SK-N-SH (cell line): ENCODE data around the gene IL10RB. TPM values are rescaled to one million over a fixed set of nuclear protein-coding genes. Genes with fewer than 3 reads are reported as not detected.

Experiments used
- CTCF ChIA-PET: fragments of 300-600, 350-600 bp; formaldehyde crosslinking; extraction: SDS; loops from one replicate; lab custom pipeline; 2021; lab: Yijun Ruan, JAX
- POLR2A ChIA-PET: fragments of 350-600 bp; sonication (Branson Sonifier 250); formaldehyde crosslinking; extraction: SDS; loops from one replicate; lab custom pipeline; 2020; ENCODE audit warnings: antibody characterized with exemption, inconsistent platforms; lab: Yijun Ruan, JAX
- DNase-seq: peaks from one replicate; pipeline ENCODE4 v3.0.0; 2012
- H2AFZ ChIP-seq: fragments of 200-600 bp; sonication (generic); 2 replicates; pipeline ENCODE4 v1.8.1; 2016; ENCODE audit warnings: antibody characterized with exemption, mild to moderate bottlenecking, low read depth
- H3F3A ChIP-seq: fragments of 200-600 bp; sonication (generic); replicated peaks from 2 replicates; pipeline ENCODE3; 2016; ENCODE audit warnings: antibody characterized with exemption, mild to moderate bottlenecking; ENCODE audit not compliant: insufficient read depth
- H3K27ac ChIP-seq, 2 experiments: fragments of 200-500 bp in 1 of 2; fragments of 200-600 bp in 1 of 2; sonication (Bioruptor generic) in 1 of 2; sonication (generic), shearing (Covaris generic) in 1 of 2; 2 replicates each; pipeline versions ENCODE4 v1.5.1 to v1.6.1; 2014 to 2016; ENCODE audit warnings: low read depth in 2 of 2, inconsistent platforms in 1 of 2, low read length in 1 of 2, mild to moderate bottlenecking in 1 of 2, mixed read lengths in 1 of 2
- H3K27me3 ChIP-seq: fragments of 200-600 bp; sonication (generic), shearing (Covaris generic); 2 replicates; pipeline ENCODE4 v1.6.1; 2016; ENCODE audit warnings: mixed run types; ENCODE audit not compliant: insufficient read depth
- H3K36me3 ChIP-seq, 2 experiments: fragments of 200-500 bp in 1 of 2; fragments of 200-600 bp in 1 of 2; sonication (Bioruptor generic) in 1 of 2; sonication (generic) in 1 of 2; replicated peaks in 1 of 2; 2 replicates each; pipeline versions ENCODE3 to v1.5.1; 2014 to 2016; ENCODE audit warnings: low read length in 1 of 2, mild to moderate bottlenecking in 1 of 2; ENCODE audit not compliant: insufficient read depth in 2 of 2, control insufficient read depth in 1 of 2
- H3K4me1 ChIP-seq, 2 experiments: fragments of 200-500 bp in 1 of 2; fragments of 200-600 bp in 1 of 2; sonication (Bioruptor generic) in 1 of 2; sonication (generic), shearing (Covaris generic) in 1 of 2; 2 replicates each; pipeline versions ENCODE4 v1.5.1 to v1.6.1; 2014 to 2016; ENCODE audit warnings: low read depth in 1 of 2, low read length in 1 of 2, mixed run types in 1 of 2; ENCODE audit not compliant: insufficient read depth in 2 of 2, control insufficient read depth in 1 of 2
- H3K4me2 ChIP-seq: fragments of 200-600 bp; sonication (generic), shearing (Covaris generic); 2 replicates; pipeline ENCODE4 v1.6.1; 2017; ENCODE audit warnings: mixed run types
- H3K4me3 ChIP-seq, 2 experiments: fragments of 200-500 bp in 1 of 2; fragments of 200-600 bp in 1 of 2; sonication (Bioruptor generic) in 1 of 2; sonication (generic), shearing (Covaris generic) in 1 of 2; 2 replicates each; pipeline versions ENCODE4 v1.5.1 to v1.8.1; 2014 to 2016; ENCODE audit warnings: low read depth in 2 of 2, inconsistent platforms in 1 of 2, low read length in 1 of 2, mild to moderate bottlenecking in 1 of 2, mixed read lengths in 1 of 2, moderate library complexity in 1 of 2
- H3K79me2 ChIP-seq: fragments of 200-600 bp; sonication (generic); 2 replicates; pipeline ENCODE4 v1.8.1; 2017; ENCODE audit warnings: mild to moderate bottlenecking; ENCODE audit not compliant: insufficient read depth
- H3K9ac ChIP-seq: fragments of 200-600 bp; sonication (generic); 2 replicates; pipeline ENCODE4 v1.6.1; 2017; ENCODE audit warnings: mixed run types
- H3K9me2 ChIP-seq: fragments of 200-600 bp; sonication (generic); 2 replicates; pipeline ENCODE4 v1.6.1; 2017; ENCODE audit warnings: mixed run types
- H3K9me3 ChIP-seq: fragments of 200-600 bp; sonication (generic); 2 replicates; pipeline ENCODE4 v1.6.1; 2017; ENCODE audit warnings: mixed run types, mild to moderate bottlenecking, moderate library complexity
- H4K20me1 ChIP-seq: fragments of 200-600 bp; sonication (generic); 2 replicates; pipeline ENCODE4 v1.6.1; 2017; ENCODE audit warnings: mild to moderate bottlenecking, mixed run types; ENCODE audit not compliant: insufficient read depth
- ELF1 ChIP-seq: IDR thresholded peaks from 2 replicates; pipeline ENCODE4 v1.4.0; 2012
- EP300 ChIP-seq, 2 experiments: IDR thresholded peaks; 2 replicates each; pipeline versions ENCODE4 v1.4.0 to v1.6.1; 2012; ENCODE audit warnings: borderline replicate concordance in 1 of 2, low read depth in 1 of 2, low read length in 1 of 2
- EZH2phosphoT487 ChIP-seq: fragments of 200-600 bp; sonication (generic); IDR thresholded peaks from 2 replicates; pipeline ENCODE4 v1.6.1; 2017; ENCODE audit warnings: low read depth, mixed run types, mild to moderate bottlenecking, antibody characterized with exemption, moderate library complexity, borderline replicate concordance
- FOSL2 ChIP-seq: IDR thresholded peaks from 2 replicates; pipeline ENCODE4 v1.4.0; 2012; ENCODE audit warnings: low read depth, mild to moderate bottlenecking, moderate library complexity, borderline replicate concordance
- FOXJ3 ChIP-seq: sonication (generic); formaldehyde crosslinking; IDR thresholded peaks from 2 replicates; pipeline ENCODE4 v1.5.1; 2020; ENCODE audit warnings: mild to moderate bottlenecking, missing genetic modification reagents
- FOXM1 ChIP-seq: IDR thresholded peaks from 2 replicates; pipeline ENCODE4 v1.4.0; 2012; ENCODE audit warnings: low read depth, mild to moderate bottlenecking
- GATA2 ChIP-seq: sonication (generic); formaldehyde crosslinking; IDR thresholded peaks from 2 replicates; pipeline ENCODE4 v1.5.0; 2020; ENCODE audit warnings: mild to moderate bottlenecking, missing genetic modification reagents
- JUND ChIP-seq: IDR thresholded peaks from 2 replicates; pipeline ENCODE4 v1.4.0; 2012
- MEF2A ChIP-seq: IDR thresholded peaks from 2 replicates; pipeline ENCODE4 v1.4.0; 2012; ENCODE audit warnings: low read depth, borderline replicate concordance
- NFIC ChIP-seq: IDR thresholded peaks from 2 replicates; pipeline ENCODE4 v1.4.0; 2012; ENCODE audit warnings: borderline replicate concordance
- NRF1 ChIP-seq: IDR thresholded peaks from 2 replicates; pipeline ENCODE4 v1.6.1; 2012; ENCODE audit warnings: low read depth, mild to moderate bottlenecking, low read length
- RCOR1 ChIP-seq: fragments of 150-350 bp; IDR thresholded peaks from 2 replicates; pipeline ENCODE4 v1.6.1; 2017; ENCODE audit warnings: antibody characterized with exemption, low read length
- RFX5 ChIP-seq: IDR thresholded peaks from 2 replicates; pipeline ENCODE4 v1.6.1; 2012; ENCODE audit warnings: mild to moderate bottlenecking, improper control_type of control experiment, low read length
- SMC3 ChIP-seq: IDR thresholded peaks from 2 replicates; pipeline ENCODE4 v1.6.1; 2012; ENCODE audit warnings: low read depth, low read length, improper control_type of control experiment
- TAF1 ChIP-seq: IDR thresholded peaks from 2 replicates; pipeline ENCODE4 v1.6.1; 2012; ENCODE audit warnings: low read depth, mild to moderate bottlenecking, low read length, moderate library complexity, borderline replicate concordance
- TCF12 ChIP-seq: IDR thresholded peaks from 2 replicates; pipeline ENCODE4 v1.4.0; 2012
- TEAD4 ChIP-seq: IDR thresholded peaks from 2 replicates; pipeline ENCODE4 v1.4.0; 2012; ENCODE audit warnings: mild to moderate bottlenecking, borderline replicate concordance; ENCODE audit not compliant: insufficient read depth
- USF1 ChIP-seq: IDR thresholded peaks from 2 replicates; pipeline ENCODE4 v1.4.0; 2012; ENCODE audit warnings: low read depth, borderline replicate concordance
- USF2 ChIP-seq: fragments of 150-350 bp; IDR thresholded peaks from 2 replicates; pipeline ENCODE4 v1.6.1; 2017; ENCODE audit warnings: antibody characterized with exemption, low read length, low read depth, borderline replicate concordance
- YY1 ChIP-seq: IDR thresholded peaks from 2 replicates; pipeline ENCODE4 v1.4.0; 2012; ENCODE audit warnings: low read depth, mild to moderate bottlenecking
- WGBS: methylation state at CpG from one replicate; pipeline ENCODE4 v1.1.6; 2017; ENCODE audit warnings: low lambda C conversion rate; 5-methylcytosine and 5-hydroxymethylcytosine counted together
- polyA plus RNA-seq, 3 experiments: library from polyadenylated mRNA; depleted of rRNA; stranded (reverse); fragments of >200 nt; gene quantifications; 2 replicates each; pipeline ENCODE4 v1.2.3, GENCODE V29; 2012
- TF ChIP-seq, protein P1 (sequence below): fragments of 150-350 bp; IDR thresholded peaks from 2 replicates; pipeline ENCODE4 v1.6.1; 2016; ENCODE audit warnings: mild to moderate bottlenecking, low read depth, low read length
- TF ChIP-seq, protein P2 (sequence below): fragments of 200-600 bp; sonication (generic); IDR thresholded peaks from 2 replicates; pipeline ENCODE4 v1.6.1; 2017; ENCODE audit warnings: antibody characterized with exemption, mild to moderate bottlenecking, moderate library complexity
- TF ChIP-seq, protein P3 (sequence below): IDR thresholded peaks from 2 replicates; pipeline ENCODE4 v1.4.0; 2012; ENCODE audit warnings: low read depth, borderline replicate concordance

The IL10RB gene
- polyA plus RNA-seq, 1 of the 3 experiments (the other 2 are of a cell fraction), result 20.1 TPM

DNA sequence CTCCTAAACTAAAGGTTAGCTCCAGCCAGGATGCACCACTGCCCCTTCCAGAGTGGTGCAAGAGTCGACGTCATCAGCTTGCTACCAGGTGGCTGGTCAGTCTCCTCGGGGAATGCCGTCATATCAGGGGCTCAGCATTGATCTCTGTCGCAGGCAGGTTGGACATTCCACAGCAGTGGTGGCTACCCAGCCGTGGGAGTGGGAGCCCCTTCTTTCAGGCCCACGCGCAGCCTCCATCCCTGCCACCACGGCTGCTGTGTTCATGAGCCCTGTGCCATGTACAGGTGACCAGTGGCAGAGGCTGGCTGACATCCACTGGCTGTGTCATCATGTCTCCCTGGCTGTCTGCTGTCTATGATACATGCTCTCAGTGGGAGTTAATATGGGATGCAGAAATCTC, 25.5 kb downstream of the IL10RB start (continued):
- TF ChIP-seq USF1, result no peak
- TF ChIP-seq EZH2phosphoT487, result no peak
- no peak for TF ChIP-seq RFX5
- TF ChIP-seq, protein P1, sequence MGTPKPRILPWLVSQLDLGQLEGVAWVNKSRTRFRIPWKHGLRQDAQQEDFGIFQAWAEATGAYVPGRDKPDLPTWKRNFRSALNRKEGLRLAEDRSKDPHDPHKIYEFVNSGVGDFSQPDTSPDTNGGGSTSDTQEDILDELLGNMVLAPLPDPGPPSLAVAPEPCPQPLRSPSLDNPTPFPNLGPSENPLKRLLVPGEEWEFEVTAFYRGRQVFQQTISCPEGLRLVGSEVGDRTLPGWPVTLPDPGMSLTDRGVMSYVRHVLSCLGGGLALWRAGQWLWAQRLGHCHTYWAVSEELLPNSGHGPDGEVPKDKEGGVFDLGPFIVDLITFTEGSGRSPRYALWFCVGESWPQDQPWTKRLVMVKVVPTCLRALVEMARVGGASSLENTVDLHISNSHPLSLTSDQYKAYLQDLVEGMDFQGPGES, result no peak
- no peak for TF ChIP-seq TAF1
- TF ChIP-seq GATA2 (CRISPR knock-in tag), result no peak
- TF ChIP-seq SMC3, result no peak
- no peak for TF ChIP-seq NRF1
- TF ChIP-seq, protein P2, sequence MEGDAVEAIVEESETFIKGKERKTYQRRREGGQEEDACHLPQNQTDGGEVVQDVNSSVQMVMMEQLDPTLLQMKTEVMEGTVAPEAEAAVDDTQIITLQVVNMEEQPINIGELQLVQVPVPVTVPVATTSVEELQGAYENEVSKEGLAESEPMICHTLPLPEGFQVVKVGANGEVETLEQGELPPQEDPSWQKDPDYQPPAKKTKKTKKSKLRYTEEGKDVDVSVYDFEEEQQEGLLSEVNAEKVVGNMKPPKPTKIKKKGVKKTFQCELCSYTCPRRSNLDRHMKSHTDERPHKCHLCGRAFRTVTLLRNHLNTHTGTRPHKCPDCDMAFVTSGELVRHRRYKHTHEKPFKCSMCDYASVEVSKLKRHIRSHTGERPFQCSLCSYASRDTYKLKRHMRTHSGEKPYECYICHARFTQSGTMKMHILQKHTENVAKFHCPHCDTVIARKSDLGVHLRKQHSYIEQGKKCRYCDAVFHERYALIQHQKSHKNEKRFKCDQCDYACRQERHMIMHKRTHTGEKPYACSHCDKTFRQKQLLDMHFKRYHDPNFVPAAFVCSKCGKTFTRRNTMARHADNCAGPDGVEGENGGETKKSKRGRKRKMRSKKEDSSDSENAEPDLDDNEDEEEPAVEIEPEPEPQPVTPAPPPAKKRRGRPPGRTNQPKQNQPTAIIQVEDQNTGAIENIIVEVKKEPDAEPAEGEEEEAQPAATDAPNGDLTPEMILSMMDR, result no peak
- no peak for TF ChIP-seq ELF1
- TF ChIP-seq NFIC, result no peak
- TF ChIP-seq YY1, result no peak

DNA sequence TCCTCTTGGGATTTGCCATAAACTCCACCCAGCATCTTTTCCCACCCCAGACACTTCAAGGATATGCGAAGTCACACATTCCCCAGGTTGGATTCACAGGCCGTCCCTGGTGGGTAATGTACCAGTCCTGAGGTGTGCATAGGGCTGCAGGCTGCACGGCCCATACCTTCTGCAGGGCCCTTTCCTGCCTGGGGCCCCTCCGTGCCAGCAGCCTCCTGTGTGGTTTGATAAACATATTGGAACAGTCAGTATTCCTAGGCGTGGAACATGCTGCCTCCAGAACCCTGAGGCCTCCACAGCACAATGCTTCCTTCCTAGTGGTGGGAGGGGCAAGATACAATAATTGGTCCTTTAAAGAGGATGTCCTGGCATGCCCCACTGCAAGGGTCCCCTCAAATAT, 26.6 kb downstream of the IL10RB start:
- no peaks in the 10 kb centered on the region for H3K27me3 ChIP-seq
- no peaks in the 10 kb centered on the region for H3K9me3 ChIP-seq
- H3K4me3 ChIP-seq, result no peak overlapping the region
- CTCF ChIA-PET, result no interaction called here
- no peaks in the 10 kb centered on the region for H4K20me1 ChIP-seq
- POLR2A ChIA-PET, result no interaction called here
- H3F3A ChIP-seq, result no peaks in the 10 kb centered on the region
- no peak overlapping the region for H3K9ac ChIP-seq
- peaks cover 0 to 3% of the 10 kb centered on the region in 2 experiments for H3K36me3 ChIP-seq
- H3K4me2 ChIP-seq, result no peak overlapping the region
- no peak for DNase-seq
- no peaks in the 10 kb centered on the region for H3K9me2 ChIP-seq
- 95% methylated on average over 5 of the region's 5 CpGs for WGBS
- H3K4me1 ChIP-seq, result no peaks in the 10 kb centered on the region
- no peak overlapping the region for H3K27ac ChIP-seq
- no peak overlapping the region for H2AFZ ChIP-seq
- H3K79me2 ChIP-seq, result no peaks in the 10 kb centered on the region
- TF ChIP-seq TEAD4 (no peak), JUND (no peak), FOXM1 (no peak), TCF12 (no peak), FOXJ3 (CRISPR knock-in tag) (no peak), EP300 (IDR thresholded peaks at IDR 0.05; ENCODE audit: borderline replicate concordance in 1 of 2, low read depth in 1 of 2, low read length in 1 of 2) (no peak), SMC3 (no peak), MEF2A (no peak), USF2 (no peak), FOSL2 (no peak), RCOR1 (no peak)
- TF ChIP-seq, protein P2, result no peak
- TF ChIP-seq, protein P3, sequence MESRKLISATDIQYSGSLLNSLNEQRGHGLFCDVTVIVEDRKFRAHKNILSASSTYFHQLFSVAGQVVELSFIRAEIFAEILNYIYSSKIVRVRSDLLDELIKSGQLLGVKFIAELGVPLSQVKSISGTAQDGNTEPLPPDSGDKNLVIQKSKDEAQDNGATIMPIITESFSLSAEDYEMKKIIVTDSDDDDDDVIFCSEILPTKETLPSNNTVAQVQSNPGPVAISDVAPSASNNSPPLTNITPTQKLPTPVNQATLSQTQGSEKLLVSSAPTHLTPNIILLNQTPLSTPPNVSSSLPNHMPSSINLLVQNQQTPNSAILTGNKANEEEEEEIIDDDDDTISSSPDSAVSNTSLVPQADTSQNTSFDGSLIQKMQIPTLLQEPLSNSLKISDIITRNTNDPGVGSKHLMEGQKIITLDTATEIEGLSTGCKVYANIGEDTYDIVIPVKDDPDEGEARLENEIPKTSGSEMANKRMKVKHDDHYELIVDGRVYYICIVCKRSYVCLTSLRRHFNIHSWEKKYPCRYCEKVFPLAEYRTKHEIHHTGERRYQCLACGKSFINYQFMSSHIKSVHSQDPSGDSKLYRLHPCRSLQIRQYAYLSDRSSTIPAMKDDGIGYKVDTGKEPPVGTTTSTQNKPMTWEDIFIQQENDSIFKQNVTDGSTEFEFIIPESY, result no peak
- TF ChIP-seq, protein P1, result no peak
